ENCODE measurements around the gene LSM11.
"Not testable (repeated sequence)": the region's sequence is repeated elsewhere in the genome, so short reads cannot be mapped to it uniquely, and the experiment has no call there.

The LSM11 gene

GRCh38 chr5:157743163-157744050 is at the start of gene LSM11:
Gene LSM11 (plus strand): TSS chr5:157743712. CDS start chr5:157743751, 39 bp downstream.
- DNase-seq (ENCODE audit: low spot score) = peak; percentile 85

- DNase-seq (ENCODE audit: low spot score) = not testable (repeated sequence)
Measured at GRCh38 chr5:157693816-157694215, 49.7 kb upstream of the LSM11 start.

- DNase-seq (ENCODE audit: low spot score) = not testable (repeated sequence)
Measured at GRCh38 chr5:157696154-157696553, 47.4 kb upstream of the LSM11 start.

GRCh38 chr5:157698674-157699073 is 44.8 kb upstream of the LSM11 start:
- DNase-seq (ENCODE audit: low spot score) = not testable (repeated sequence)

GRCh38 chr5:157703736-157704135 is 39.8 kb upstream of the LSM11 start:
- DNase-seq (ENCODE audit: low spot score) = no peak

- DNase-seq (ENCODE audit: low spot score) = no peak
Measured at GRCh38 chr5:157708866-157709265, 34.6 kb upstream of the LSM11 start.

- no peak for DNase-seq (ENCODE audit: low spot score)
Measured at GRCh38 chr5:157709346-157709745, 34.2 kb upstream of the LSM11 start.

GRCh38 chr5:157710431-157710830 is 33.1 kb upstream of the LSM11 start:
- DNase-seq (ENCODE audit: low spot score) = no peak

- DNase-seq (ENCODE audit: low spot score) = no peak
Measured at GRCh38 chr5:157710882-157711281, 32.6 kb upstream of the LSM11 start.

GRCh38 chr5:157713830-157714595 is 29.5 kb upstream of the LSM11 start:
- no peak for DNase-seq (ENCODE audit: low spot score)

- no peak for DNase-seq (ENCODE audit: low spot score)
Measured at GRCh38 chr5:157714596-157714864, 29.0 kb upstream of the LSM11 start.

- DNase-seq (ENCODE audit: low spot score) = peak; percentile 62
Measured at GRCh38 chr5:157718519-157718918, 25.0 kb upstream of the LSM11 start.

- no peak for DNase-seq (ENCODE audit: low spot score)
Measured at GRCh38 chr5:157719245-157719644, 24.3 kb upstream of the LSM11 start.

GRCh38 chr5:157721159-157721558 is 22.4 kb upstream of the LSM11 start:
- peak; percentile 31 for DNase-seq (ENCODE audit: low spot score)

GRCh38 chr5:157722895-157723294 is 20.6 kb upstream of the LSM11 start:
- not testable (repeated sequence) for DNase-seq (ENCODE audit: low spot score)

- not testable (repeated sequence) for DNase-seq (ENCODE audit: low spot score)
Measured at GRCh38 chr5:157726607-157727006, 16.9 kb upstream of the LSM11 start.

- not testable (repeated sequence) for DNase-seq (ENCODE audit: low spot score)
Measured at GRCh38 chr5:157727858-157728257, 15.7 kb upstream of the LSM11 start.

- no peak for DNase-seq (ENCODE audit: low spot score)
Measured at GRCh38 chr5:157729858-157730257, 13.7 kb upstream of the LSM11 start.

- DNase-seq (ENCODE audit: low spot score) = no peak
Measured at GRCh38 chr5:157730900-157731271, 12.6 kb upstream of the LSM11 start.

- peak; percentile 98 for DNase-seq (ENCODE audit: low spot score)
Measured at GRCh38 chr5:157731272-157732129, 12.0 kb upstream of the LSM11 start, which contains the start of gene THG1L. Gene THG1L (plus strand): TSS chr5:157731420. CDS start chr5:157731441, 21 bp downstream.

GRCh38 chr5:157732130-157732514 is 11.4 kb upstream of the LSM11 start:
- DNase-seq (ENCODE audit: low spot score) = no peak

- no peak for DNase-seq (ENCODE audit: low spot score)
Measured at GRCh38 chr5:157732596-157733262, 10.8 kb upstream of the LSM11 start.
